ENCODE results near the gene SPTLC2.

The SPTLC2 gene

DNA sequence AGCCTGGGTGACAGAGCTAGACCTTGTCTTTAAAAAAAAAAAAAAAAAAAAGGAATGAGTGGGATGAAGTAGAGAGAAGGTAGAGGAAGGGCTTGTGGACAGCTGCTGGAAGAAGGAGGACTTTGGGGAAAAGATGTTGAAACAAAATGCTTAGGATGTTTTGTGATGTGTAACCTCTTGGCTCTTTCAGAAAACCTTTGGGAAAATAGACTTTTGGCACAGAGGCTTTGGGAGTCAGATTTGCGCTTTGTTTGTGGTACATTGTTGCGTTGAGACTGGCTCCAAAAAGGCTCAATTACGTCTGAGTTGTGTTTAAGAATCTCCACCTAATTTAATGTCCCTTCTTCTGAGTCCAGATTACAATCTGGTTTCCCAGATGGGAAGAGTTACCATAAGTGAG is 32.9 kb upstream of the SPTLC2 start:
- no peak for DNase-seq (ENCODE audit: insufficient read length, low spot score)
- TF ChIP-seq, protein P1, sequence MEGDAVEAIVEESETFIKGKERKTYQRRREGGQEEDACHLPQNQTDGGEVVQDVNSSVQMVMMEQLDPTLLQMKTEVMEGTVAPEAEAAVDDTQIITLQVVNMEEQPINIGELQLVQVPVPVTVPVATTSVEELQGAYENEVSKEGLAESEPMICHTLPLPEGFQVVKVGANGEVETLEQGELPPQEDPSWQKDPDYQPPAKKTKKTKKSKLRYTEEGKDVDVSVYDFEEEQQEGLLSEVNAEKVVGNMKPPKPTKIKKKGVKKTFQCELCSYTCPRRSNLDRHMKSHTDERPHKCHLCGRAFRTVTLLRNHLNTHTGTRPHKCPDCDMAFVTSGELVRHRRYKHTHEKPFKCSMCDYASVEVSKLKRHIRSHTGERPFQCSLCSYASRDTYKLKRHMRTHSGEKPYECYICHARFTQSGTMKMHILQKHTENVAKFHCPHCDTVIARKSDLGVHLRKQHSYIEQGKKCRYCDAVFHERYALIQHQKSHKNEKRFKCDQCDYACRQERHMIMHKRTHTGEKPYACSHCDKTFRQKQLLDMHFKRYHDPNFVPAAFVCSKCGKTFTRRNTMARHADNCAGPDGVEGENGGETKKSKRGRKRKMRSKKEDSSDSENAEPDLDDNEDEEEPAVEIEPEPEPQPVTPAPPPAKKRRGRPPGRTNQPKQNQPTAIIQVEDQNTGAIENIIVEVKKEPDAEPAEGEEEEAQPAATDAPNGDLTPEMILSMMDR (IDR thresholded peaks at IDR 0.05; ENCODE audit: insufficient read depth, missing control alignments): no peak
- no peak for FAIRE-seq

DNA sequence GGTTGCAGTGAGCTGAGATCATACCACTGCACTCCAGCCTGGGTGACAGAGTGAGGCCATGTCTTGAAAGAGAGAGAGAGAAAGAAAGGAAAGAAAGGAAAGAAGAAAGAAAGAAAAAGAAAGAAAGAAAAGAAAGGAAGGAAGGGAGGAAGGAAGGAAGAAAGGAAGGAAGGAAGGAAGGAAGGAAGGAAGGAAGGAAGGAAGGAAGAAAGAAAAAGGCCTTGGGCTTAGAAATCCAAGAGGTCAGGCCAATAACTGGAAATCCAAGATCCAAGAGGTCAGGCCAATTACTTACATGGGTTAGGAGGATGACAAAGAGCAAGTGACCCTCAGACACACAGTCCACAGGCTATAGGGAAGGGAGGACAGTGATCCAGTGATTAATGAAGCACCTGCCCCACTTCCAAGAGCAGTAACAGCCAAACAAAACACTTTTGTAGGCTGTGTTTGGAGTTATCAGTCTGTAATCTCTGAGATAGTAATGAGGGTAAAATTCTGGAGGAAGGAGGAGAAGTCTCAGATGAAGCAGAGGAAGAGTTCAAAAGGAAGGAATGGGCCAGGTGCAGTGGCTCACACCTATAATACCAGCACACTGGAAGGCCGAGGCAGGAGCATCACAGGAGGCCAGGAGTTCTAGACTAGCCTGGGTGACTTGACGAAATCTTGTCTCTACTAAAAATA is 32.2 kb upstream of the SPTLC2 start:
- FAIRE-seq (no peak), DNase-seq (ENCODE audit: insufficient read length, low spot score) (no peak)
- TF ChIP-seq, protein P1 (IDR thresholded peaks at IDR 0.05; ENCODE audit: insufficient read depth, missing control alignments): no peak

DNA sequence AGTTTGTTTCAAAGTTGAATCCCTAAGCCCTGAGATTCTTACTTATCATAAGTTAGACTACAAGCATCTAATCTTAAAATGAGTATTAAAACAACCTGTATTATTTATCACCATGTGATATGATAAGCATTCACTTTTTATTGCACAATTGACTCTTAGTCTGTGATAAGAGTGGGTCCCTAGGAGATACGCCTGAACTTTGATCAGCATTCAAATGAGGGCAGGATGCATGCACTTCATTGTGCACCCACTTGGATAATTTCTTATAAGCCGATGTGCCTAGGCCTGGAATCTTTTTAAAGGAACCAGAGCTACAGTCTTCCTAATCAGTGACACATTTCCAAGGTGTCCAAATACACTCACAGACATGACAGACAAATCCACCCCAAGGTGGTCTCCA is 31.4 kb upstream of the SPTLC2 start:
- TF ChIP-seq, protein P1 (IDR thresholded peaks at IDR 0.05; ENCODE audit: insufficient read depth, missing control alignments): no peak

DNA sequence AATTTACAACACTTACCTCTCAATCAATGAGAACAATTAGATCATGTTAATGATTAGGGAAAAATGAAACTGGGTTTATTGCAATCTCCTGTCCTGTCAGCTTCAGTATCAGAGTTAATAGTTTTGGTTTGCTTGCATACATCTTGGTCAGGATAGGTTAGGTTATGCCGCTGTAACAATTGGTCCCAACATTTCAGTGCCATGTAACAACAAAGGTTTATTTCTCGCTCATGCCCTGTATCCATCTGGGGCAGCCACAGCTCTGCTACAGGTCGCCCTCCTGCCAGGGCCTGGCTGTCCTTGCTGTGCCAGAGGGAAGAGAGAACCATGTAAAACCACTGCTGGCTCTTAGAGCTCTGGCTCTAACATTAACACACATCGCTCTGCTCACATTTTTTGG is 30.5 kb upstream of the SPTLC2 start:
- DNase-seq (ENCODE audit: insufficient read length, low spot score): no peak
- FAIRE-seq: no peak
- TF ChIP-seq, protein P1 (IDR thresholded peaks at IDR 0.05; ENCODE audit: insufficient read depth, missing control alignments): no peak

More for the DNA sequence above, 31.4 kb upstream of the SPTLC2 start:
- no peak for DNase-seq (ENCODE audit: insufficient read length, low spot score)
- FAIRE-seq: no peak

DNA sequence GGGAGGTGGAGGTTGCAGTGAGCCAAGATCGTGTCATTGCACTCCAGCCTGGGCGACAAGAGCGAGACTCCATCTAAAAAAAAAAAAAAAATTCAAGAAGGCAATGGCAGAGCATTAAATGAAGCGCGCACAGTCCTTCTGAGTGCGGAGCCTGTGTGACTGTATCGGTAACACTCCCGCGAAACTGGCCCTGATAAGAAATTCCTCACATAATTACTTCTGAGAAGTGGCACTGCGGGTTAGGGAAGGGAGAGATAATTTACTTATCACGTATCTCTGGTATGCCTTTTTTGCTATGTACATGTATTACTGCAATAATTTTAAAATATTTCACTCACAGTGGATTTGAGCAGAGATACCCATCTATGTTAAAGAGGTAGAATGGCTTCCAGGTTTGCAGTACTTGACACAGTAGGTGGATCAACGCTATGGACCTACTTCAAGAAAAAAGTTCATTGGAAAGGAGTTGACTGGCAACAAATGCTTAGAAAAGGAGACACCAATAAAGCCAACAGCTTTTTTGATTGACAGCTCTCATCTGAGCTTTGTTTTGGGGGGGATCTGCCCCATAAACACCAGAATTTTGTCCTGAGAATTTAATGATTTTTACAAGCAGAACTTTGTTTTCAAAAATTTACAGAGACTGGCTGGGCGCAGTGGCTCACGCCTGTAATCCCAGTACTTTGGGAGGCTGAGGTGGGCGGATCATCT is 29.2 kb upstream of the SPTLC2 start:
- FAIRE-seq (no peak), DNase-seq (ENCODE audit: insufficient read length, low spot score) (no peak)
- TF ChIP-seq, protein P1 (IDR thresholded peaks at IDR 0.05; ENCODE audit: insufficient read depth, missing control alignments): no peak

DNA sequence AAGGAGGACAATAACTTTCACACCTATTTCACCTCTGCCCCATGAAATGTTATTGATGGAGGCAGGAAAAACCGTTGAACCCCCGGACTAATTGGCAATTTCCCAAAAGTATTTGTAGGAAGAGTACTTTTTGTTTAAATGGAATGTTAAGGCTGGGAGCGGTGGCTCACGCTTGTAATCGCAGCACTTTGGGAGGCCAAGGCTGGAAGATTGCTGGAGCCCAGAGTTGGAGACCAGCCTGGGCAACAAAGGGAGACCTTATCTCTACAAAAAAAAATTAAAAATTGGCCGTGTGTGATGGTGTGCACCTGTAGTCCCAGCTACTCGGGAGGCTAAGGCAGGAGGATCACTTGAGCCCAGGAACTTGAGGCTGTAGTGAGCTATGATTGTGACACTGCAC is 26.0 kb upstream of the SPTLC2 start:
- FAIRE-seq (no peak), DNase-seq (ENCODE audit: insufficient read length, low spot score) (no peak)
- TF ChIP-seq, protein P1 (IDR thresholded peaks at IDR 0.05; ENCODE audit: insufficient read depth, missing control alignments): no peak

Measured in D721Med (cell line).